NCI-H446 treated with DMSO at 0.1 percent for 48 hours (cell line): Measurements from ENCODE around the gene GCSAM.

ENCODE experiments used
- DNase-seq: peaks from one replicate; lab custom pipeline; 2025; lab: John Stamatoyannopoulos, UW

Gene GCSAM

DNA sequence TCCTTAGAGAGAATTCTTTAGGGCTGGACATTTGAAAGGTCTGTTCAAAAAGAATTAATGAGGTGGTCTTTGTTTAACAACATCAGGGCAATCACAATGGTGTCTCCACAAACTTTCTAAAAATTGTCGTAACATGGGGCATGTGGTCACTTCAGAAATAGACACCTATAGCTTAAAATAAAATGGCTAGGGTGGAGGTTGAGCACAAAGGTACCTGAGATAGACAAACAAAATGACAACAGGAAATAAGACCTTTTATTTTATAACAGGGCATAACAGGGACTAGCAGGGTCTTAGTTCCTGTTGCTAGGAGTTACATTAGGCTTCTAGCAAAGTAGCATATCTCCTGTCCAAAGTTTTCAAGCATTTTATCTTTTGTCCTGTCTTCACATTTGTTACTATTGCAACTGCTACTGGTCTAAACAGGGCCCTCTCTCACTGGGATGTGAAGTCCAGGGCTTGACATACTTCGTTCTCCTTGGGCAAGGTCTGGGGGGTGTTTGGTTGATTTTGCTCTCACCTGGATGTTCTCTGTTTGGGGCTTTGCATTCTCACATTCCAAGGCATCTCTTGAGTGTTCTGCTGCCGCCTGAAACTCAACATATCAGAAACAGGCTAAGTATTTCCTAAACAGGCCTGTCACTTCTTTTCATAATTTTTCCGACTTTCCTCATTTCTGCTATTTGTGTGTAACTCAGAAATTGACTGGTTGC is 3.0 kb downstream of the GCSAM start:
- no peak for DNase-seq

DNA sequence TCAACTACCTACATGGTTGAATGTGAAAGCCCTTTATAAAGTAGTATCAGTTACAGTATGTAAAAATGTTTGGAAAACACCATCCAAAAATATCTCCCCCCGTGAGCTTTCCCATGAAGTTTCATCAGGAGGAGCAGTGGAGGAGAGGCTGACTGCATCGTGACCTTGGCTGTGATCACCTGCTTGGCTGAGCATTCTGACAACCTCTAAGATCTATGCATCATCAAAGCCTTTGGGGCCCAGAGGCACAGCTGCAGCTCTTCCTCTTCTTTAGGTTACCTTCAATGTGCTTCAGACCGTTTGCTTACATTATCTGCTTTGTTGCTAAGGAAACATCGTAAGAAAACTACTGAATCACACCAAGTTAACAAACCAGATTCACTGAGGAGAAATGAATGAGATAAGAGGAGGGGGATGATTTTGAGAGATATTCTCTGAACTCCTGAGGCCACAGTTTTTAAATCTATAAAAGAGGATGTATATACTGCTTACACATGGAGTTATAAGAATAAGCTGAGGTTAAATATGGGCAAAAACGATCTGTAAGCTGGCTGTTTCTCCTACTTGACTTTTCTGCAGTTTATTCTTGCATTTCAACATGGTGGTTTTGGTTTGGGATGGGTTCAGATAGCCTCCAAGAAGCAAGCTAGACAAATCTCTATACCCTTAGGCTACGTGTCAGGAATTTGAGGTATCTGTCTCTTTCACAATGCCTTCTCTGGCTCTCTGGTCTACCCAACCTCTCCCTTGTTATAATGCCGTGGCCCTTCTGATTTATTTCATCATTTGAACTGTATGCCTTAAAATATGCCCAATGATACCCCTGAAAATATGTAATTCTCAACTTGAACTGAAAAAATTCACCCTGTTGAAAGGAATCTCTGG is 4.0 kb downstream of the GCSAM start:
- DNase-seq = no peak

DNA sequence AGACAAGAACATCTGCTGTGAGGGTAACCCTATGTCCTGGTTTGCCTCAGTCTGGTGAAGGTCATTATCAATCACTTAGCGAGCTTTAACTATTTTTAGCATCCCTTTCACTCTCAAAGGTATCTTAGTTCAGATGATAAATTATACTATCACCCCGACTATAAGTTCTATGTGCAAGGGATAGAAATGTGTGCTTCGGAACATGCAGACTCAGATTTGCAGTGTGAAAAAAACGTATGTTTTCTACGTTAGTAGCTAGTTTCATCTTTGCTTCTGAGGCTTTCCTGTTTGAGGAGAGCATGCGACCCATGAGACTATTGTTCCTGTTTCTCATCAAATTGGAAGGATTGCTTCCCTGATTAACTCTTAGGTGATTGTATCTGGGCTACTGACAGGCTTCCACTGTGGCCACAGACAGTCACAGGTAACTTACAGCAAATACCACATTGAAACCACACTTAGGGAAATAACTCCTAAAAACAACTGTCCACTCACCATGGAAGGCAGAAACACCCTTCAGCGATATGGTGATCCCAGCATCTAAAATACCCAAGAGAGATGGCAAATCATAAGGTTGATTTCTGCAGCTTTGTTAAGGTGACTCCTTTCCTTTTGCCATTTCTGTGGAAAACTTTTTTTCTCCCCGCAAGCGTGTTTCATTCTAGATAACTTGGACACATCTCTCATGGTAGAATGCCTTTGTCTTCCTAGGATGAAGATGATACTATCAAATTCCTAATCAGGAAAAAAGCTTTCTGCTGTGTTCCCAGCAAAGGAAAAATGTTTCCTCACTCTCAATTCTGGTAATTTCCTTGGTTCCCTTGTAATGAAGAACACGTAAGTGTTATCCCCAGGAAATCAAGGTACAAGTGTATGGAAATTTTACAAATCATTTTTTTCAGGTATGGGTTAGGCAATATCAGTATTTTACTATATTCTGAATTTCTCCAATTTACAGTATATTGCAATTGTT is 5.2 kb downstream of the GCSAM start:
- no peak for DNase-seq

GRCh38 chr3:112126511-112126911 is 6.5 kb downstream of the GCSAM start:
- no peak for DNase-seq

DNA sequence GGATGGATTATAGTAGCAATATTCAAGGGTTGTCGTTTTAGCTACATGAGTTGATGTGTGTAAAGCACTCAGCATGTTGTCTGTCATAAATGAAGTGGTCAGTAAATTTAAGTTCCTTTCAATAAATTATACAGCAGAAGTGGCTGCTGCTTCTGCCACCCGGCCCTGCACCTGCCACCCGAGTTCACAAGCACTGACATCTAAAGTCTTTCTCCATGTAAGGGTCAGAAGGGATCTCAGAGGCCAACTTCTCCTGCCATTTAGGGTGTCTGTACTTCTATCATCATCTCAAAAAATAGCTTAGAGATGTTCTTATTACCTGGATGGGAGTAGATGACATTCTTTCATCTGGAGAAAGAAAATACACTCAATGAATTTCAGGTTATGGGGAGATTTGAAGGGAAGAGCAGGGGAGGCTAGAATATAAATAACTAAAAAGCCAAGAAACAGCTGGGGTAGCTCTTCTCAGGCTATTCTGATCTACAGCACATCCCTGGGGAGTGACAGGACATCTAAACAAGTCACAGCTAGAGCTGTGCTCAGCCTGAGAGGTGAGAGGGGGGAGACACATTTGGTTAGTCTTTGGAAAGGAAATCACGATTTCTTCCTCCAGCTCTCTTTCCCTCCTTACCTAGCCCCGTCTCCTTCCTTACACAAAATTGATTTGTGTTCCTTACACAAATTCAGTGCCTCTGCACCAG is 8.0 kb downstream of the GCSAM start:
- no peak for DNase-seq

- DNase-seq = no peak
Observed at GRCh38 chr3:112123548-112123947, 9.5 kb downstream of the GCSAM start.

DNA sequence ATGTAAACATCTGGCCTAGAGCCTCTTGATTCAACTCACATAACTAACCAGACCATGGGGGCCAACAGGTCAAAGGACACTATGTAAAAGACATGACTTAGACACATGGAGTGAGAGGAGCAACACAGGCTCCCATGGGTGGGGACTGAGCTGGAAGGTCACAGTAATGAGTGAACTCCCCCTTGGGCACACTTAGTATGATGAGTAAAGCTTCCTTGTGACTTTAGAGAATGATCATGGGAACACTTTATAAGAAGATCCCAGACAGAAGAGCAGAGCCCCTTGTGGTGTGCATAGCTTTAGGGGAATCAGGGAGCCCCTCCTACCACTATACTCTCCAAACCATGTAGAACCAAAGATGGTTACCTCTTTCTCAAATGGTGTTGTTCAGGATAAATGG is 10.2 kb downstream of the GCSAM start:
- no peak for DNase-seq

- no peak for DNase-seq
Observed at GRCh38 chr3:112121577-112122547, 11.2 kb downstream of the GCSAM start.

GRCh38 chr3:112119962-112120836 is 12.8 kb downstream of the GCSAM start:
- no peak for DNase-seq

- no peak for DNase-seq
Observed at GRCh38 chr3:112117841-112118571, 15.0 kb downstream of the GCSAM start.

- no peak for DNase-seq
Observed at GRCh38 chr3:112117415-112117814, 15.6 kb downstream of the GCSAM start.

- no peak for DNase-seq
Observed at GRCh38 chr3:112116748-112117186, 16.3 kb downstream of the GCSAM start.

GRCh38 chr3:112115806-112116383 is 17.2 kb downstream of the GCSAM start:
- no peak for DNase-seq

DNA sequence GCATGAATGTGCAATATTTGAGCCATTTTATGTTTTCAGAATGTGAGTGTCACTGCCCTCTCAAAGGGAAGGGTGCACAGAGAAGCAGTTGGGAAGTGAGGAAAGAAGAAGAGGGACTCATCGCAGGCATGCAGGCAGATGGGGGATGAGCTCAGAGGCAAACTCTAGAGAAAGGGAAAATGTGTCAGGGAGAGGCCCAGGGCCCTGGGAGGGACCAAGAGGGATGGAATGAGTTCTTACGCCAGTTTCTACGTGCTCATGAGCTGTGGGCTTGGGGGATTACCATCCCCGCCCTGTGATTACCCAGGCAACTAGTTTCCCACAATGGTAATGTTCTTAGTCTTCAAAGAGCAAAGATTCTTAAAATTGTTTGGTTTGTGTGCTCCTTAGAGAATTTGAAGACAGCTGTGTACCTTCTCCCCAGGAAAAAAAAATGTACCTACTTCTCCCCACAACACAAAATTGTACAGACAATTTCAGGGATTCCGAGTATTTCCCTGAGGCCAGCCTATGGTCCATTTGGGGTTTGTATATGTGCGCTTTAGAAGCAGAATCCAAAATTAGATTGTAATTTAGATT is 17.8 kb downstream of the GCSAM start:
- DNase-seq = no peak

DNA sequence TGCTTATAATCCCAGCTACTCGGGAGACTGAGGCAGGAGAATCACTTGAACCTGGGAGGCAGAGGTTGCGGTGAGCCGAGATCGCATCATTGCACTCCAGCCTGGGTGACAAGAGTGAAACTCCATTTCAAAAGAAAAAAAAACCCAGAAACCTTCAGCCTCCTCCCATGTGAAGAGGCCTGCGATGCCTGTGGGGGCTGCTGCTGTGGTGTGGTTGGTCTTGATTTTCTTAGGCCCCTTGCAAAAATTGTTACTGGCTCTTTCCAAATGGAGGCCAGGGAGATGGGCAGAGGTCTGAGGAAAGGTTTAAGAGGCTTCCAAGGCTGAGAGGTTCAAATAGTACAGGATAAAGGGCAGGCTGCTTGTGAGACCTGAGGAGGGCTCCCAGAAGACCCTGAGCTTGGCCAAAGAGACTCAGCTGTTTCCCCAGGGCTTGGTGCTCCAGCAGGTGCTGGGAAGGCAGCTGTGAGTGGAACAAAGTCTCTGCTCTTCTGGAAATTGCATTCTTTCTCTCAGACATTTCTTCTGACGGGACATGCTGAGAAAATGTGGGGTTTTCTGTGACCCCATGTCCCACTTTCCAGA is 18.4 kb downstream of the GCSAM start:
- DNase-seq = no peak

DNA sequence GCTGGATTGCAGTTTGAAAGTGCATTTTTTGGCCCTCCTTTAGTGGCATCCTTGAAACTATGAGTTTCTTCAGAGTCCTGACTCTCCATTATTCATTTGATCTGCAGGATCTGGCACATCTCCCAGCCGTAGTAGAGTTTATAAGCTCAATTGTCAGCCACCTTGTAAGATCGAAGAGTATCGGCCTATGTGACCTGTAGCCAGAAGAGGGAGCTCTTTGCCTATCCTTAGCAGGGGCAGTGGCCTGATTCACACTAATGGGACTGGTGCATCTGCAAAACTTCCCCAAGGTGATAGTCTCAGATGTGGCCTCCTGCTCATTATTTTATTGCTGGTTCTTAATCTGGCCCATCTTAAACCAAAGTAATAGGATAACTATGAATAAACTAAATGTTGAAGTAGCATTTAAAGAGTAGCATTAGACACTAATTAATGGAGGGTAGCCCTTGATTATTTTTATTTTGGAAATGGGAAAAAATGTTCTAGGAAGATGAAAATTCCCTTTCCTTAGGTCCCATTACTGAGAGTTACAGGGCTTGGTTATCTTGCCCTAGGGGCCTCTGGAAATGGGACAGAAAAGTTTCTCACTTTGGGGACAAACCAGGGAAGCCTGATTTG is 21.2 kb downstream of the GCSAM start:
- DNase-seq = peak; percentile 26

- no peak for DNase-seq
Observed at GRCh38 chr3:112109322-112109721, 23.7 kb downstream of the GCSAM start.
